ENCODE results near the gene UQCC2. TPM values are rescaled to one million over a fixed set of nuclear protein-coding genes. Genes with fewer than 3 reads are reported as not detected.

UQCC2 gene
- total and polyA plus RNA-seq, 2 experiments from 2014 or later, result 31.7 to 138 TPM

DNA sequence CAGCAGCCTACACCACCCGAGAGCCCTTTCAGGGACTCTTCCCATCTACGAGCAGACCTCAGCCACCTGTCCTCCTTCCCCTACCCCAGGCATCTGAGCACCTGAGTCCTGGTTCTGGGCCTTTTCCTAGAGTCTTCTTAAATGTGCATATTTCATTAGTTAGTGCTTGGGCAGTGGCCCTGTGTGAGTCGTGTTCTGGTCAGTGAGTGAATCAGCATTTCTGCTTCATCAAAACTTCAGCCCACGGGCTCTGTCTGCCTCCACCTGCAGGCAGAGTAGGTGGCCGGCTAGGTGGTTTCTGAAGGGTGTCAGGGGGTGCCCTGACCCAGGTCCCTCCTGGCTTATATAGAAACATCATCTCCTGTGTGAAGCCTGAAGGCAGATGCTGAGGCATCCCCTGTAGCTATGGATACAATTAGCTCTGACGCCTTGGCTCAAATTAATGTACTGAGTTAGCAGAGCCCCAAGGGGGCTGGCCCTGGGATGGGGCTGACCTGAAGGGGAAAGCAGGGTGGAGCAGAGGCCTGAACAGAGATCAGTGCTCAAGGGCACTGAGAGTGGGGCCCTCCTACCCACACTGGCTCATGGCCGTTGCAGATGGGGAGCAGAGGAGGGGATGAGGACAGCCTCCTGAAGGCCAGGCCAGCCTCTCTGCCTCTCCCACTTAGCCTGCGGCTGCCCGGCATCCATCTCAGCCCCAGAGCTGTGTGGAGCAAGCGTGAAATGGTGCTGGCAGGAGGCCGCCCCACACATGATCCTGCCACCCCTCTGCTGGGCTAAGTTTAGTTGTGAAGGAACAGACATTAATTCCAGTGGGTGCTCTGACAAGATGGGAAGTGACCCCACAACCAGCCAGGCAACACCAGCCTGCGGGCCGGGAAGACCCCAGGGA lies 21.6 kb upstream of the UQCC2 start:
- no peak overlapping the region for H3K27ac ChIP-seq
- DNase-seq, result peak; percentile 65
- no peak overlapping the region for H2AFZ ChIP-seq
- no peaks in the 10 kb centered on the region for H3F3A ChIP-seq (ENCODE audit: insufficient read depth)
- in situ Hi-C loops (cut with MboI), result no loop called here
- no peaks in the 10 kb centered on the region for H4K20me1 ChIP-seq (ENCODE audit: insufficient read depth)
- H3K4me2 ChIP-seq (ENCODE audit: unreplicated experiment), result no peak overlapping the region
- no peak overlapping the region for H3K9ac ChIP-seq
- no peaks in the 10 kb centered on the region for H3K9me3 ChIP-seq (ENCODE audit: low read depth)
- no peak overlapping the region for H3K4me3 ChIP-seq
- H3K36me3 ChIP-seq (ENCODE audit: low read depth), result no peaks in the 10 kb centered on the region
- H3K4me1 ChIP-seq (ENCODE audit: insufficient read depth), result no peaks in the 10 kb centered on the region
- TF ChIP-seq EZH2phosphoT487 (IDR thresholded peaks at IDR 0.05; ENCODE audit: insufficient read depth, low read depth) (no peak), EZH2 (IDR thresholded peaks at IDR 0.05; ENCODE audit: insufficient read depth, poor library complexity, severe bottlenecking) (no peak)
- no peaks in the 10 kb centered on the region for H3K79me2 ChIP-seq (ENCODE audit: insufficient read depth)
- WGBS, 2 experiments (ENCODE audit: low coverage in 1 of 2, low lambda C conversion rate in 2 of 2, missing lambda C conversion rate in 2 of 2), result 71 to 74% methylated on average over 12 to 13 of the region's 13 CpGs
- no peaks in the 10 kb centered on the region for H3K9me2 ChIP-seq (ENCODE audit: insufficient read depth)
- H3K27me3 ChIP-seq (replicated peaks; ENCODE audit: insufficient read depth), result no peaks in the 10 kb centered on the region

DNA sequence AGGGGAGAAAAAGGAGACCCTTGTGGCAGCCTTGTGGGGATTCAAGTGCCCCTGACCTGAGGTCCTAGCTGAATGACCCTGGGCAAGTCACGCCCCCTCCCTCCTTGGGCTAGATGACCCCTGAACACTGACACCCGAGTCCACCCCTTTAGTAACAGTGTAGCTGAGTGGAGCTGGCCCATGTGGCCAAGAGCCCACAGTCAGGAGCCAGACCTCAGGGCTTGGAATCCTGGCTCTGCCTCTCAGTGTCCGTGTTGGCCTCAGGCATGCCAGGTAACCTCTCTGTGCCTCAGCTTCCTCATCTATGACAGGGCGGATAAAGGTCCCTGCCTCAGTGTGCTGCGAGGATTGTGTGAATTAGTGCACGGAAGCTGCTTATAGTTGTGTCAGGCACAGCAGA lies 20.9 kb upstream of the UQCC2 start:
- Histone ChIP-seq H3K27me3 (replicated peaks; ENCODE audit: insufficient read depth) (no peaks in the 10 kb centered on the region), H3K9ac (no peak overlapping the region), H4K20me1 (ENCODE audit: insufficient read depth) (no peaks in the 10 kb centered on the region), H3K4me1 (ENCODE audit: insufficient read depth) (no peaks in the 10 kb centered on the region), H3K36me3 (ENCODE audit: low read depth) (no peaks in the 10 kb centered on the region), H3K9me2 (ENCODE audit: insufficient read depth) (no peaks in the 10 kb centered on the region), H3F3A (ENCODE audit: insufficient read depth) (no peaks in the 10 kb centered on the region), H3K4me2 (ENCODE audit: unreplicated experiment) (no peak overlapping the region), H3K79me2 (ENCODE audit: insufficient read depth) (no peaks in the 10 kb centered on the region), H3K9me3 (ENCODE audit: low read depth) (no peaks in the 10 kb centered on the region), H3K4me3 (no peak overlapping the region), H3K27ac (no peak overlapping the region), H2AFZ (no peak overlapping the region)
- in situ Hi-C loops (cut with MboI), result no loop called here
- TF ChIP-seq EZH2 (IDR thresholded peaks at IDR 0.05; ENCODE audit: insufficient read depth, poor library complexity, severe bottlenecking) (no peak), EZH2phosphoT487 (IDR thresholded peaks at IDR 0.05; ENCODE audit: insufficient read depth, low read depth) (no peak)
- 53 to 65% methylated on average over 6 of the region's 6 CpGs for WGBS, 2 experiments (ENCODE audit: low coverage in 1 of 2, low lambda C conversion rate in 2 of 2, missing lambda C conversion rate in 2 of 2)
- no peak for DNase-seq

- Histone ChIP-seq H3K9me2 (ENCODE audit: insufficient read depth) (no peaks in the 10 kb centered on the region), H3K27ac (no peak overlapping the region), H3K4me1 (ENCODE audit: insufficient read depth) (no peaks in the 10 kb centered on the region), H3K27me3 (replicated peaks; ENCODE audit: insufficient read depth) (no peaks in the 10 kb centered on the region; the same call in 1 of the 2 replicates), H3K79me2 (ENCODE audit: insufficient read depth) (no peaks in the 10 kb centered on the region), H4K20me1 (ENCODE audit: insufficient read depth) (no peaks in the 10 kb centered on the region), H3K36me3 (ENCODE audit: low read depth) (no peaks in the 10 kb centered on the region), H3K9ac (no peak overlapping the region), H2AFZ (no peak overlapping the region), H3K9me3 (ENCODE audit: low read depth) (no peaks in the 10 kb centered on the region), H3K4me2 (ENCODE audit: unreplicated experiment) (no peak overlapping the region), H3K4me3 (no peak overlapping the region), H3F3A (ENCODE audit: insufficient read depth) (no peaks in the 10 kb centered on the region)
- 73 to 75% methylated on average over 9 of the region's 9 CpGs for whole genome bisulfite sequencing, 2 experiments (ENCODE audit: low coverage in 1 of 2, low lambda C conversion rate in 2 of 2, missing lambda C conversion rate in 2 of 2)
- in situ Hi-C loops (cut with MboI), result no loop called here
- DNase-seq, result no peak
- TF ChIP-seq EZH2 (IDR thresholded peaks at IDR 0.05; ENCODE audit: insufficient read depth, poor library complexity, severe bottlenecking) (no peak), EZH2phosphoT487 (IDR thresholded peaks at IDR 0.05; ENCODE audit: insufficient read depth, low read depth) (no peak)
Observed at GRCh38 chr6:33731751-33732282, 20.3 kb upstream of the UQCC2 start.

- Histone ChIP-seq H3K27me3 (replicated peaks; ENCODE audit: insufficient read depth) (peaks cover 5% of the 10 kb centered on the region), H3K9me3 (ENCODE audit: low read depth) (no peaks in the 10 kb centered on the region), H3K4me1 (ENCODE audit: insufficient read depth) (no peaks in the 10 kb centered on the region), H3K36me3 (ENCODE audit: low read depth) (no peaks in the 10 kb centered on the region), H4K20me1 (ENCODE audit: insufficient read depth) (no peaks in the 10 kb centered on the region), H3K4me3 (no peak overlapping the region), H3K9ac (no peak overlapping the region), H3K4me2 (ENCODE audit: unreplicated experiment) (no peak overlapping the region), H2AFZ (no peak overlapping the region), H3K9me2 (ENCODE audit: insufficient read depth) (no peaks in the 10 kb centered on the region), H3K79me2 (ENCODE audit: insufficient read depth) (no peaks in the 10 kb centered on the region), H3K27ac (no peak overlapping the region), H3F3A (ENCODE audit: insufficient read depth) (no peaks in the 10 kb centered on the region)
- DNase-seq, result no peak
- TF ChIP-seq EZH2 (IDR thresholded peaks at IDR 0.05; ENCODE audit: insufficient read depth, poor library complexity, severe bottlenecking), result no peak
- TF ChIP-seq EZH2phosphoT487 (IDR thresholded peaks at IDR 0.05; ENCODE audit: insufficient read depth, low read depth), result no peak
- 88 to 91% methylated on average over 7 of the region's 7 CpGs for WGBS, 2 experiments (ENCODE audit: low coverage in 1 of 2, low lambda C conversion rate in 2 of 2, missing lambda C conversion rate in 2 of 2)
- in situ Hi-C loops (cut with MboI), result no loop called here
Observed at GRCh38 chr6:33731035-33731434, 19.5 kb upstream of the UQCC2 start.

Measured in GM23248 (cell line).